OCI-M1 (cell line): ENCODE results near the gene BTF3L4.

Source experiments
- DNase-seq: peaks from one replicate; lab custom pipeline; 2025; lab: John Stamatoyannopoulos, UW

BTF3L4 gene

GRCh38 chr1:52123622-52124021 lies 67.5 kb downstream of the BTF3L4 start:
- no peak for DNase-seq

DNA sequence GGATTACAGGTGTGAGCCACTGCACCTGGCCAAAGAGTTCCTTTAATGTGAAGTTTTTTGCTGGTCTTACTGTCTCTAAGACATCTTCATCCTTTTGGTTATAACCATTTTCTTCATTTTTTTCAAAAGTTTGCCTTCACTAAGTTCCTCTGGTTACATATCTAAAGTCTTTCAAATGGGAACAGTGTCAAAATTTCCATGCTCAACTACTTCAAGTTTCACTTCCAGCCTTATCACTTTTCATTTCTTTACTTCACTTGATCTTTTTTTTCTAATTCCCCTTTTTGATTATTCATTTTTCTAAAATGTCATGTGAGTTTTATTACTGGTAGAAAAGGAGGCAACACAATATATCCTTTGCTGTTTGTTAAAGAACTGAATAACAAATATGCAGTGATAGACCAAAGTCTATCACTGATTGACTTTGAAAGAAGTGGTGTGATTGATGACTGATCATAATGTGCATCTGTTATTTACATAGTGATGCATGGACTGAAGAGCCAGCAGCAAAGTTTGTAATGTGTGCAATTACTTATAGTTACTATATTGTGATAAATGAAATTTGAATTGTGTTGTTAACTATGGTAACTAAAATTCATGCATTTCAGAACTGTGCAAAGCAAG lies 69.8 kb downstream of the BTF3L4 start:
- DNase-seq, result no peak

DNA sequence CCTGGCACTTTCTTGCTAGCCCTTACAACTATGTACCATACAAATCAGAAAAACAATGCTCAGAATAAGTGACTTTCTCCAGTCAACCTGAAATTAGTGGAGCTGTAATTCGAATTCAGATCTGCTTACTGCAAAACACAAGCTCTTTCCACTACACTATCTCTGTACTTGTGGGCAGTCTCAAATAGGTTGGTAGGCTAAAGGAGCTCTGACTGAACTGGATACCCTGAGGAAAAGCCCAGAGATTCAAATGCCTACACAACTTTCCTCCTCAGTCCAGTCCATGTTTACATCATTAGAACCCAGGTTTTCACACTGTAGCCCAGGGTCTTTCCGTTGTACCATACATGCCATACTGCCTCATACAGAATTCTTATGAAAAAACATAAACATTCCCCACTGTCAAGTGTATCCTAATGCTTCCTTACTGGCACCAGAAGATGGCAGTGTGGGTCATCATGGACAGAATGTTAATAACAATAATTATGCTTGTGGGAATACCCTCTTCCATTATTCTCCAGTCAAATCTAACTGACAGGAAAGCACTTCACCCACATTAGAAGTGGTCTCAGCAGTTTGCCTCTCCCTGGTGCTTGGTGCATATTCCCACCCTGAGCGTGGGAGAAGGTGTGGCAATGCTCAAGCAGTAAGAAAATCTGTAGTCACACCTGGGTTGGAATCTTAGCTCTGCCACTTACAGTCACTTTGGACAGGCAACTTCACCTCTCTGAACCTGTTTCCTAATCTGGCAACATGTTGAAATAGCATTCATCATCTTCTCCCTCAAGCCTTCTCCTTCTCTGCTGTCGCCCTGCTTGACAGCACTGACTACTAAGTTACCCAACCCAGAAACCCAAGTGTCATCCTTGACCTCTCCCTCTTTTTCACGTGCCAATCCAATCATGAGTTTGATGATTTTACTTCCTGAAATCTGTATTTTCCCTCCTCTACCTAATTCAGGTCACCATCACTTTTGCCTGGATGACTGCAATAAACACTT lies 71.4 kb downstream of the BTF3L4 start:
- DNase-seq, result peak; percentile 68

DNA sequence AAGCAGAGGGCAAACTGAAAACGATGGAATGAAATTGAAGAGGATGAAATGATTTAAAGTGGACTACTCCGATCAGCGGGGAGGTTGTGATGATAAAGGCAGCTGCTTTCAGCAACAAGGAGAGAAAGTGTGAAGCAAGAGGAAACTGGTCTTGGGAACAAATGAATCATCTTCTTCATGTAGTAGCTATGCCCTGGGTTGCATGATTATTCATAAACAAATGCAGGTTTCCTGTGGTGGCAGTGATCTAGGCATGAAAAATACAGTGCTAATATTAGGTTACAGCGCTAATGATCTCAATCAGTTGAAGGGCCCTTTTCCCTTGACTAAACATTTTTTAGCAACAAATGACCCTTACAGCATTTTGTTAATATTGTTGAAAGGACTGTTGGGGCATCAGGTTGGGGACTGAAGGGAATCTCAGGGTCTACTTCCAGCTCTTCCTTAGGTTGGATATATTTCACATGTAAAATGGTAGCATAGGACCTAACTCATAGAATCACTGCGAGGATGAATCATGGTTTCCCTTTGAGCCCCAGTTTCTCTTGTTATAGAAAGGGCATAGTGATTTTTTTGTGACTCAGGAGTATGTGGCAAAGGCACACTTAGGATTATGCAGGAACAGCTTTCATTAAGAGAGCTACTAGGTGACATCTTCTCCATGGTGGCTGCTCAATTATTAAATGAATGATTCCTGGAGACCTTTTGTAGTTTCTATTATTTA lies 83.9 kb downstream of the BTF3L4 start:
- DNase-seq, result peak; percentile 37
